Keratinocyte (primary cell): ENCODE data around the gene MANF.

Experiments
- CTCF ChIP-seq, 3 experiments: IDR thresholded peaks in 1 of 3; conservative IDR thresholded peaks in 1 of 3; optimal IDR thresholded peaks in 1 of 3; 2 replicates in 2 of 3; 3 replicates in 1 of 3; pipeline versions ENCODE3 to v1.5.1; 2011; ENCODE audit warnings: low read length in 3 of 3, mild to moderate bottlenecking in 3 of 3, moderate library complexity in 2 of 3, control low read depth in 1 of 3, inconsistent platforms in 1 of 3; ENCODE audit not compliant: insufficient read depth in 2 of 3; ENCODE audit errors: extremely low read depth in 1 of 3
- EZH2 ChIP-seq: IDR thresholded peaks from one replicate; pipeline ENCODE4 v1.6.1; 2012; ENCODE audit warnings: inconsistent platforms, mild to moderate bottlenecking, low read length, moderate library complexity

- TF ChIP-seq CTCF (optimal IDR thresholded peaks at IDR 0.05 in 1 of 3, IDR thresholded peaks at IDR 0.05 in 1 of 3, conservative IDR thresholded peaks at IDR 0.05 in 1 of 3; ENCODE audit: extremely low read depth in 1 of 3, insufficient read depth in 2 of 3, low read length in 3 of 3) (no peak), EZH2 (no peak)
Measured at GRCh38 chr3:51336261-51336660, 48.8 kb upstream of the MANF start.
